Right lung (tissue), 5 donors: Measurements from ENCODE around the gene SYK. TPM values are rescaled to one million over a fixed set of nuclear protein-coding genes. Genes with fewer than 3 reads are reported as not detected.

Experiments
- DNase-seq, 2 donors: peaks; one replicate each; pipeline ENCODE4 v3.0.0-alpha.2; 2013
- polyA plus RNA-seq, 5 donors: library from polyadenylated mRNA; unstranded; fragments of 120-200 nt; gene quantifications; one replicate each; pipeline versions ENCODE4 v1.2.1 to v1.2.3, GENCODE V29; 2013; ENCODE audit warnings: inconsistent platforms in 1 of 5, low replicate concordance in 1 of 5; ENCODE audit not compliant: insufficient read length in 5 of 5, insufficient read depth in 1 of 5

SYK gene
- polyA plus RNA-seq, 5 donors, result 15.9 to 19.6 (median 16.7) TPM

GRCh38 chr9:90942555-90942954 is 140.9 kb downstream of the SYK start:
- no peak for DNase-seq

GRCh38 chr9:90943341-90943740 is 141.7 kb downstream of the SYK start:
- DNase-seq, result no peak

GRCh38 chr9:90945336-90945735 is 143.7 kb downstream of the SYK start:
- DNase-seq, result no peak

GRCh38 chr9:90946982-90947381 is 145.4 kb downstream of the SYK start:
- no peak for DNase-seq

Other genes with a start within 250 kb of the SYK start
- under 1 TPM; 0.27 to 0.78 (median 0.57) TPM for gene DIRAS2, start 159.0 kb upstream of the SYK start, polyA plus RNA-seq